C4-2B (cell line): ENCODE data around the gene ZDHHC16.

ENCODE experiments used
- CTCF ChIP-seq: fragments of 450-650 bp; conservative IDR thresholded peaks from 2 replicates; pipeline ENCODE4 v1.5.1; 2017; ENCODE audit warnings: mild to moderate bottlenecking
- ZFX ChIP-seq: fragments of 450-650 bp; IDR thresholded peaks from 2 replicates; pipeline ENCODE4 v1.6.1; 2017

- TF ChIP-seq CTCF (no peak), ZFX (no peak)
Measured at GRCh38 chr10:97434055-97434454, 11.9 kb upstream of the ZDHHC16 start.
